ENCODE measurements around the gene PRKG1.

GRCh38 chr10:52007091-52007490, 932.8 kb downstream of the PRKG1 start:
- TF ChIP-seq, protein P1, sequence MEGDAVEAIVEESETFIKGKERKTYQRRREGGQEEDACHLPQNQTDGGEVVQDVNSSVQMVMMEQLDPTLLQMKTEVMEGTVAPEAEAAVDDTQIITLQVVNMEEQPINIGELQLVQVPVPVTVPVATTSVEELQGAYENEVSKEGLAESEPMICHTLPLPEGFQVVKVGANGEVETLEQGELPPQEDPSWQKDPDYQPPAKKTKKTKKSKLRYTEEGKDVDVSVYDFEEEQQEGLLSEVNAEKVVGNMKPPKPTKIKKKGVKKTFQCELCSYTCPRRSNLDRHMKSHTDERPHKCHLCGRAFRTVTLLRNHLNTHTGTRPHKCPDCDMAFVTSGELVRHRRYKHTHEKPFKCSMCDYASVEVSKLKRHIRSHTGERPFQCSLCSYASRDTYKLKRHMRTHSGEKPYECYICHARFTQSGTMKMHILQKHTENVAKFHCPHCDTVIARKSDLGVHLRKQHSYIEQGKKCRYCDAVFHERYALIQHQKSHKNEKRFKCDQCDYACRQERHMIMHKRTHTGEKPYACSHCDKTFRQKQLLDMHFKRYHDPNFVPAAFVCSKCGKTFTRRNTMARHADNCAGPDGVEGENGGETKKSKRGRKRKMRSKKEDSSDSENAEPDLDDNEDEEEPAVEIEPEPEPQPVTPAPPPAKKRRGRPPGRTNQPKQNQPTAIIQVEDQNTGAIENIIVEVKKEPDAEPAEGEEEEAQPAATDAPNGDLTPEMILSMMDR (conservative IDR thresholded peaks at IDR 0.05; ENCODE audit: low read depth, low read length): no peak
- TF ChIP-seq EZH2phosphoT487 (IDR thresholded peaks at IDR 0.05; ENCODE audit: borderline replicate concordance, low read length): no peak
